Measurements from ENCODE around the gene VAV3. TPM values are rescaled to one million over a fixed set of nuclear protein-coding genes. Genes with fewer than 3 reads are reported as not detected.

VAV3 gene
- total RNA-seq, 1 donor from 2014 or later: 159 TPM

DNA sequence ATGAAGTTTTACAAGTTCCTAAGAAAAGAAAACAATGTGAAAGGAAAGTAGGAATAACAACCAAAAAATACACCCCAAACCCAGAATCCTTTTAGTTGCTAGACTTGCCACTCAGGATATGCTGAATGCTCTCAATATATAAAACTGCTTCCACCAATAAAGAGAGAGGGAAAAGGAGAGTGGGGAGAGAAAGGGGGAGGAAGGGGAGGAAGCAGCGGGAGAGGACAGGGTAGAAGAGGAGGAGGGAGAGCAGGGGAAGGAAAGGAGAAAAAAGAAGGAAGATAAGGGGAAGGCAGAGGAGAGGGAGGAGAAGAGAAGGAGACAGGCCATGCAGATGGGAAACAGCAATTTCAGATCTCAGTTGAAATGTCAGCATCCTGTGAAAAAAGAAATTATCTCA lies 198.4 kb downstream of the VAV3 start:
- Mint-ChIP-seq H3K4me1 (ENCODE audit: unreplicated experiment) (peaks cover 12% of the 10 kb centered on the region), H3K9me3 (ENCODE audit: unreplicated experiment) (no peaks in the 10 kb centered on the region), H3K27me3 (ENCODE audit: unreplicated experiment) (peaks cover 4% of the 10 kb centered on the region), H3K4me3 (ENCODE audit: unreplicated experiment) (no peak overlapping the region), H3K27ac (ENCODE audit: unreplicated experiment) (peak overlapping the region; percentile 34), H3K36me3 (ENCODE audit: low read depth, unreplicated experiment) (peaks cover 54% of the 10 kb centered on the region)
- TF ChIP-seq, protein P1, sequence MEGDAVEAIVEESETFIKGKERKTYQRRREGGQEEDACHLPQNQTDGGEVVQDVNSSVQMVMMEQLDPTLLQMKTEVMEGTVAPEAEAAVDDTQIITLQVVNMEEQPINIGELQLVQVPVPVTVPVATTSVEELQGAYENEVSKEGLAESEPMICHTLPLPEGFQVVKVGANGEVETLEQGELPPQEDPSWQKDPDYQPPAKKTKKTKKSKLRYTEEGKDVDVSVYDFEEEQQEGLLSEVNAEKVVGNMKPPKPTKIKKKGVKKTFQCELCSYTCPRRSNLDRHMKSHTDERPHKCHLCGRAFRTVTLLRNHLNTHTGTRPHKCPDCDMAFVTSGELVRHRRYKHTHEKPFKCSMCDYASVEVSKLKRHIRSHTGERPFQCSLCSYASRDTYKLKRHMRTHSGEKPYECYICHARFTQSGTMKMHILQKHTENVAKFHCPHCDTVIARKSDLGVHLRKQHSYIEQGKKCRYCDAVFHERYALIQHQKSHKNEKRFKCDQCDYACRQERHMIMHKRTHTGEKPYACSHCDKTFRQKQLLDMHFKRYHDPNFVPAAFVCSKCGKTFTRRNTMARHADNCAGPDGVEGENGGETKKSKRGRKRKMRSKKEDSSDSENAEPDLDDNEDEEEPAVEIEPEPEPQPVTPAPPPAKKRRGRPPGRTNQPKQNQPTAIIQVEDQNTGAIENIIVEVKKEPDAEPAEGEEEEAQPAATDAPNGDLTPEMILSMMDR (IDR thresholded peaks at IDR 0.05; ENCODE audit: unreplicated experiment): no peak
- no peak for DNase-seq (ENCODE audit: low spot score)

- Mint-ChIP-seq H3K36me3 (ENCODE audit: low read depth, unreplicated experiment) (peaks cover 57% of the 10 kb centered on the region), H3K4me3 (ENCODE audit: unreplicated experiment) (no peak overlapping the region), H3K4me1 (ENCODE audit: unreplicated experiment) (peaks cover 6% of the 10 kb centered on the region), H3K27ac (ENCODE audit: unreplicated experiment) (no peak overlapping the region), H3K27me3 (ENCODE audit: unreplicated experiment) (peaks cover 5% of the 10 kb centered on the region), H3K9me3 (ENCODE audit: unreplicated experiment) (no peaks in the 10 kb centered on the region)
- TF ChIP-seq, protein P1 (IDR thresholded peaks at IDR 0.05; ENCODE audit: unreplicated experiment): no peak
- DNase-seq (ENCODE audit: low spot score): no peak
Observed at GRCh38 chr1:107762751-107763390, 202.1 kb downstream of the VAV3 start.

- peaks cover 62% of the 10 kb centered on the region for H3K36me3 Mint-ChIP-seq (ENCODE audit: low read depth, unreplicated experiment)
- H3K9me3 Mint-ChIP-seq (ENCODE audit: unreplicated experiment): no peaks in the 10 kb centered on the region
- H3K27ac Mint-ChIP-seq (ENCODE audit: unreplicated experiment): no peak overlapping the region
- H3K27me3 Mint-ChIP-seq (ENCODE audit: unreplicated experiment): peaks cover 5% of the 10 kb centered on the region
- TF ChIP-seq, protein P1 (IDR thresholded peaks at IDR 0.05; ENCODE audit: unreplicated experiment): no peak
- H3K4me1 Mint-ChIP-seq (ENCODE audit: unreplicated experiment): no peaks in the 10 kb centered on the region
- H3K4me3 Mint-ChIP-seq (ENCODE audit: unreplicated experiment): no peak overlapping the region
- no peak for DNase-seq (ENCODE audit: low spot score)
Observed at GRCh38 chr1:107760065-107760464, 204.9 kb downstream of the VAV3 start.

DNA sequence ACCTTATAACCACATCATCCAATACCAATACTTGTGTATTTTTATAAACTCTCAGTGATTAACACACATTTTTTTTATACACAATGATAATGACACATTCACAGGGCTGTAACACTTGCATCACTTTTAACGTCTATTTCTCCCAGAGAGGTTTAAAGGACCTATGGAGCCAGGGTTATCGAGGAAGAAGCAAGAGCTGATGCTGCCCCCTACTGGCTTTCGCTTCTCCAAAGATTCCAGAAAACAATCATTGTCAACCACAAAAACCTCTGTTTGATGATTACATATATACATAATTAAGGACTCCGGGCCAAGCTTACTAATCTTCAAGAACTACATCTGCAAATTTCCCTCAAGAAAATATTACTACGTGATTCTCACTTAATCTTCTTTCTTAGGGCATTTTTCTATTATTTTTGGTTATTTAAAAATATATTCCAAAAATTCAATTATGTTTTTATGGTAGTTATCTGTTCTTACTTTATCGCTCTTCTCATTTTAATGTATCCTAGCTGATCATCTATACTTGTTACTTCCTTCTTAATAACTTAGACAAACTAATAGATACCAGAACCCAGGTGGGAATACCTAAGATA lies 214.5 kb downstream of the VAV3 start:
- peak; percentile 65 for DNase-seq (ENCODE audit: low spot score)
- Mint-ChIP-seq H3K9me3 (ENCODE audit: unreplicated experiment) (no peaks in the 10 kb centered on the region), H3K27ac (ENCODE audit: unreplicated experiment) (no peak overlapping the region), H3K27me3 (ENCODE audit: unreplicated experiment) (peaks cover 4% of the 10 kb centered on the region), H3K36me3 (ENCODE audit: low read depth, unreplicated experiment) (peaks cover 36% of the 10 kb centered on the region), H3K4me3 (ENCODE audit: unreplicated experiment) (peak overlapping the region; percentile 11), H3K4me1 (ENCODE audit: unreplicated experiment) (no peaks in the 10 kb centered on the region)
- TF ChIP-seq, protein P1 (IDR thresholded peaks at IDR 0.05; ENCODE audit: unreplicated experiment): peak; percentile 70

DNA sequence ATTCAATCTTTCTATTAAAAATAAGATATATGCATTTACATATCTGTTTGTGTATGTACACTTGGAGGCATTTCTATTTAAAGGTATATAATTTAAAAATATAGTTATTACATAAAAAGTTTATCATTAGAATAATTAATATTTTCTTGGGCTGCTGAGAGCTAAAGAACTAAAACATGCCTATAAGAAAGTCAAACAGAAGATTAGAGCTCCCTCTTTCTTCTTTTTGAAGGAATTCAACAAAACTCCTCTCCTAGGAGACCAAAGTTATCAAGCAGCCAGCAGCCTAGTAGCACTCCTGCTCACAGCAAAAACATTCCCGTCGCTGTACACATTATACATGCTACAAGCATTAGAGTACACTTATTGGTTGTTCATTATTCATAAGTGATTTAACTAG lies 216.4 kb downstream of the VAV3 start:
- H3K9me3 Mint-ChIP-seq (ENCODE audit: unreplicated experiment): no peaks in the 10 kb centered on the region
- H3K4me3 Mint-ChIP-seq (ENCODE audit: unreplicated experiment): no peak overlapping the region
- no peak overlapping the region for H3K27ac Mint-ChIP-seq (ENCODE audit: unreplicated experiment)
- H3K27me3 Mint-ChIP-seq (ENCODE audit: unreplicated experiment): peaks cover 2% of the 10 kb centered on the region
- H3K4me1 Mint-ChIP-seq (ENCODE audit: unreplicated experiment): peaks cover 6% of the 10 kb centered on the region
- DNase-seq (ENCODE audit: low spot score): no peak
- peaks cover 20% of the 10 kb centered on the region for H3K36me3 Mint-ChIP-seq (ENCODE audit: low read depth, unreplicated experiment)
- TF ChIP-seq, protein P1 (IDR thresholded peaks at IDR 0.05; ENCODE audit: unreplicated experiment): no peak

Measured in endothelial cell (in vitro differentiated cells).